RWPE1 (cell line): ENCODE data around the gene ANKRD11.
A peak's percentile ranks its signal among the peaks of the same experiment; 100 is the strongest.
"Not testable (repeated sequence)": the region's sequence is repeated elsewhere in the genome, so short reads cannot be mapped to it uniquely, and the experiment has no call there.

Experiments used
- CTCF ChIA-PET: fragments of 350-600 bp; sonication (Branson Sonifier 250); formaldehyde crosslinking; extraction: SDS; loops from one replicate; lab custom pipeline; 2021; lab: Yijun Ruan, JAX
- POLR2A ChIA-PET: fragments of 400-600 bp; formaldehyde crosslinking; extraction: SDS; loops from one replicate; lab custom pipeline; 2020; ENCODE audit warnings: antibody characterized with exemption; ENCODE audit not compliant: low non-redundant PET; lab: Yijun Ruan, JAX
- DNase-seq: peaks from one replicate; pipeline ENCODE4 v3.0.0; 2012; ENCODE audit warnings: low spot score
- H3K27ac ChIP-seq: fragments of 450-650 bp; 2 replicates; pipeline ENCODE4 v1.5.1; 2017
- CTCF ChIP-seq: fragments of 450-650 bp; conservative IDR thresholded peaks from 2 replicates; pipeline ENCODE4 v1.5.1; 2017; ENCODE audit warnings: low read depth, mild to moderate bottlenecking

ANKRD11 gene

GRCh38 chr16:89456419-89456959, 33.9 kb downstream of the ANKRD11 start:
- H3K27ac ChIP-seq, result peak overlapping the region; percentile 47
- ChIA-PET CTCF (no interaction called here), POLR2A (no interaction called here)
- DNase-seq, result no peak
- no peak for TF ChIP-seq CTCF

- POLR2A ChIA-PET, result no interaction called here
- H3K27ac ChIP-seq, result peak overlapping the region; percentile 47
- DNase-seq, result no peak
- no peak for TF ChIP-seq CTCF
- CTCF ChIA-PET, result interaction anchor here (0.6 to 0.9 kb wide), 3 partner anchors 10 to 43 kb away, joined by 3 to 4 read pairs (median 3); no protein-coding TSS in a partner anchor
Observed at GRCh38 chr16:89455692-89456091, 34.7 kb downstream of the ANKRD11 start.

GRCh38 chr16:89455178-89455577, 35.2 kb downstream of the ANKRD11 start:
- POLR2A ChIA-PET, result interaction anchor here (0.6 kb wide), 1 partner anchor 52 kb away, joined by 3 read pairs; no protein-coding TSS in a partner anchor
- H3K27ac ChIP-seq, result no peak overlapping the region
- no peak for DNase-seq
- no peak for TF ChIP-seq CTCF
- CTCF ChIA-PET, result interaction anchor here (0.6 to 0.9 kb wide), 2 partner anchors 14 to 44 kb away, joined by 3 to 4 read pairs; no protein-coding TSS in a partner anchor

- DNase-seq, CTCF ChIA-PET: not testable (repeated sequence)
- POLR2A ChIA-PET, result interaction anchor here (0.6 kb wide), 1 partner anchor 53 kb away, joined by 3 read pairs; no protein-coding TSS in a partner anchor
- peak overlapping the region; percentile 67 for H3K27ac ChIP-seq
Observed at GRCh38 chr16:89454378-89455125, 35.8 kb downstream of the ANKRD11 start.

GRCh38 chr16:89453501-89454321, 36.6 kb downstream of the ANKRD11 start:
- ChIA-PET POLR2A (no interaction called here), CTCF (no interaction called here)
- DNase-seq, result no peak
- H3K27ac ChIP-seq, result peak overlapping the region; percentile 67
- TF ChIP-seq CTCF, result no peak

- ChIA-PET POLR2A (no interaction called here), CTCF (interaction anchor here (0.6 to 0.7 kb wide), 2 partner anchors 42 to 71 kb away, joined by 3 to 4 read pairs; no protein-coding TSS in a partner anchor)
- peak overlapping the region; percentile 42; the same call in 1 of the 2 replicates for H3K27ac ChIP-seq
- no peak for DNase-seq
- no peak for TF ChIP-seq CTCF
Observed at GRCh38 chr16:89452925-89453324, 37.4 kb downstream of the ANKRD11 start.
